Fibroblast of villous mesenchyme (primary cell): ENCODE data around the gene NAA10. TPM values are rescaled to one million over a fixed set of nuclear protein-coding genes. Genes with fewer than 3 reads are reported as not detected.

Experiments used
- DNase-seq: peaks from one replicate; pipeline ENCODE4 v3.0.0-alpha.2; 2010; ENCODE audit warnings: low read depth
- H3K4me3 ChIP-seq: 2 replicates; pipeline ENCODE4 v1.5.1; 2011; ENCODE audit warnings: low read depth, mild to moderate bottlenecking, low read length
- total RNA-seq: library from RNA; depleted of rRNA; stranded (reverse); fragments of >200 nt; gene quantifications from 2 replicates; pipeline ENCODE4 v1.2.3, GENCODE V29; 2012
- TF ChIP-seq, protein P1 (sequence below): IDR thresholded peaks from 2 replicates; pipeline ENCODE4 v1.5.1; 2012; ENCODE audit warnings: low read depth, mild to moderate bottlenecking, low read length; ENCODE audit not compliant: insufficient read depth

Gene NAA10
- total RNA-seq, 1 donor: 62.2 TPM

DNA sequence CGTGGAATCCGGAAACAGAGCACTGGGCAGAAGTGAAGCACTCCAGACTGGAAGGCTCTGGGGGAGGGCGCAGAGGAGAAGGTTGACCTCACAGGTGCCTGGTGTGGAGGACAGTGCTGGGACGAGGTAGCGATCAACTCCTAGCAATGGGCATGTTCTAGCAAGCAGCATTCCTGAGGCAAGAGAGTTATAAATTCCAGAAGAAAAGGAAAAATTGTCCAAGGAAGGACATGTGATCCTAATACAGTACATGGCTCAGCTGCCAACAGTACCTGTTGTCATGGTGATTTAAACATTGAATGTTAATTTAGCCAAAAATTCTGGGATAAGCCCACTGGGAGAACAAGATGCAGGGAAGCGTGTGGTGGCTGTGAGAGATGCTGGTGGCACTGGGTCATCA lies 17.0 kb downstream of the NAA10 start:
- H3K4me3 ChIP-seq: no peak overlapping the region
- TF ChIP-seq, protein P1, sequence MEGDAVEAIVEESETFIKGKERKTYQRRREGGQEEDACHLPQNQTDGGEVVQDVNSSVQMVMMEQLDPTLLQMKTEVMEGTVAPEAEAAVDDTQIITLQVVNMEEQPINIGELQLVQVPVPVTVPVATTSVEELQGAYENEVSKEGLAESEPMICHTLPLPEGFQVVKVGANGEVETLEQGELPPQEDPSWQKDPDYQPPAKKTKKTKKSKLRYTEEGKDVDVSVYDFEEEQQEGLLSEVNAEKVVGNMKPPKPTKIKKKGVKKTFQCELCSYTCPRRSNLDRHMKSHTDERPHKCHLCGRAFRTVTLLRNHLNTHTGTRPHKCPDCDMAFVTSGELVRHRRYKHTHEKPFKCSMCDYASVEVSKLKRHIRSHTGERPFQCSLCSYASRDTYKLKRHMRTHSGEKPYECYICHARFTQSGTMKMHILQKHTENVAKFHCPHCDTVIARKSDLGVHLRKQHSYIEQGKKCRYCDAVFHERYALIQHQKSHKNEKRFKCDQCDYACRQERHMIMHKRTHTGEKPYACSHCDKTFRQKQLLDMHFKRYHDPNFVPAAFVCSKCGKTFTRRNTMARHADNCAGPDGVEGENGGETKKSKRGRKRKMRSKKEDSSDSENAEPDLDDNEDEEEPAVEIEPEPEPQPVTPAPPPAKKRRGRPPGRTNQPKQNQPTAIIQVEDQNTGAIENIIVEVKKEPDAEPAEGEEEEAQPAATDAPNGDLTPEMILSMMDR: no peak
- no peak for DNase-seq

DNA sequence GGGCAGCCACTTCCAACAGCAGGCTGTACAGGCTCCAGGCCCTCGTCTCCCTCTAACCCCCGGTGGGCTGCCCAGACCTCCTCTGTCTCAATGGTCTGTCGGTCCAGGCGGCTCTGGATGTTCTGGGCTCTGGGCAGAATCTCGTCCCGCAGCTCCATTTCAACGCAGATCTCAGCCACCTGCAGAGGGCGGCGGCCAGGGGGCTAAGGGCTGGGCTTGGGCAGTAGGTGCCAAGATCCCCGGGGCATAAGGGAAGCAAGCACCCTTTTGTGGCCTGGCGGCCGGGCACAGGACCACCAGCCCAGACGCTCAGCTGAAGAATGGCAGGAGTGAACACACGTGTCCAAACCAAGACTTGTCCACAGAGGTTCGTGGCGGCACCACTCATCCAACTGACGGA lies 21.1 kb downstream of the NAA10 start:
- H3K4me3 ChIP-seq: no peak overlapping the region
- no peak for DNase-seq
- TF ChIP-seq, protein P1: no peak

DNA sequence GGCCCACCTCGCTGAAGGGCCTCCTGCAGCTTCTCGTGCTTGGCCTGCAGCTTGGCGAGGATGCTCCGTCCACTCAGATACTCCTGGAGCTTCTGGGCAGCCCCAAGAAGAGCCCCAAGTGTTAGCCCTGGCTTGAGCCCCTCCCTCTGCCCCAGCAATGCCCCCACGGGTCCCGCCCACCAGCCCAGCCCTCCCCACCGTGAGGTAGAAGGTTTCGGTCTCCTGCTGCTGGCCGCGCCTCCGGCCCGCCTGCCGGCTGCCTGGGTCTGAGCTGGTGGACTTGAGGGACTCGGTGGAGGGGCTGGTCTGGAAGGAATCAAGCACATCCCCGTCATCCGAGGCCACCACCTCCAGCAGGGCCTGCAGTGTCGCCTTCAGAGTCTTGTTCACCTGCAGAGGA lies 21.6 kb downstream of the NAA10 start:
- DNase-seq: no peak
- TF ChIP-seq, protein P1: no peak
- no peak overlapping the region for H3K4me3 ChIP-seq

DNA sequence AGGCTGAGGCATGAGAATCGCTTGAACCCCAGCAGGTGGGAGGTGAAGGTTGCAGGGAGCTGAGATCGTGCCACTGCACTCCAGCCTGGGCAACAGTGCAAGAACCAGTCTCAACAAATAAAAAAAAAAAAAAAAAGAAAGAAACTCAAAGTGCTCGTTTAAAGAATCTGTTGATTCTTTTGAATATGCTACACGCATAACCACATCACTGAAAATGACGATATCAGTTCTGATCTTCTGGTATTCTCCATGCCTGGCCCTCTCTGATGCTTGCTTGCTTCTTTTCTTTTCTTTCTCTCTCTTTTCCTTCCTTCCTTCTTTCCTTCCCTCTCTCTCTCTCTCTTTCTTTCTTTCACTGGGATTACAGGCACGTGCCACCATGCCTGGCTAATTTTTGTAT lies 23.0 kb downstream of the NAA10 start:
- H3K4me3 ChIP-seq: no peak overlapping the region
- TF ChIP-seq, protein P1: no peak
- DNase-seq: no peak

DNA sequence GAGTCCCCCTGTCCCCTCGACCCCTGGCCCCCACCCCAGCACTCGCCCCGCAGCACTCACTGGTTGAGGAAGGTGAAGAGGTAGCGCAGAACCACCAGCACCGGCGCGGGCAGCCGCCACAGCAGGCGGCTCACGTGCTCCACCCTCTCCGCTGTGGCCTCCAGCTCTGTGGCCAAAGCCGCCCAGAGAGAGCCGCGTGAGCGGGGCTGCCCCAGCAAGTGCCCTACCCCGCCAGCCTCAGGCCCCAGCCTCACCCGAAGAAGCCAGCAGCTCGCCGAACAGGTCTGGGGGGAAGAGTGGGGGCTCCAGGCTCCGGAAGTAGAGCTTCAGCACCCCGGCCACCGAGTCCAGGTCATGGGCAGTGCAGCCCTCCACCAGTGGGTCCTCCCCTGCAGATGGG lies 24.4 kb downstream of the NAA10 start:
- TF ChIP-seq, protein P1: no peak
- H3K4me3 ChIP-seq: no peak overlapping the region
- DNase-seq: no peak

DNA sequence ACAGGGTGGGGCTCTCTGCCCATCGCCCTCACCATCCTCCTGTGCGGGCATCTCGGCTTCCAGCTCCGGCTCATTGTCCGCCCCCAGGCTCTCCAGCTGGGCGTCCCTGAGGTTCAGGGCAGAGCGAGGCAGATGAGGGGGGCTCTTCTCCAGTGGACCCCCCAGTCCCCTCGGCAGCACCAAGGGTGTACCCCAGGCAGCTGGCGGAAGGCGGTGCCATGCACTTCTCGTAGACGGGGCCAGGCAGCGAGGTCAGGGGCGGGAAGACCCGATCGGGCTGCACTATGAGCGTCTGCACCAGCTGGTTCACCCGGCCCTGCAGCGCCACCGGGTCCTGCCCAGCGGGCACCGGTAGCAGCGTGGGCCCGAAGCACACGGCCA lies 24.9 kb downstream of the NAA10 start:
- no peak overlapping the region for H3K4me3 ChIP-seq
- DNase-seq: no peak
- TF ChIP-seq, protein P1: no peak
